SK-N-SH (cell line): Measurements from ENCODE around the gene SEC14L5. TPM values are rescaled to one million over a fixed set of nuclear protein-coding genes. Genes with fewer than 3 reads are reported as not detected.
A peak's percentile ranks its signal among the peaks of the same experiment; 100 is the strongest.
"Not testable (repeated sequence)": the region's sequence is repeated elsewhere in the genome, so short reads cannot be mapped to it uniquely, and the experiment has no call there.

Source experiments
- CTCF ChIA-PET: fragments of 300-600, 350-600 bp; formaldehyde crosslinking; extraction: SDS; loops from one replicate; lab custom pipeline; 2021; lab: Yijun Ruan, JAX
- POLR2A ChIA-PET: fragments of 350-600 bp; sonication (Branson Sonifier 250); formaldehyde crosslinking; extraction: SDS; loops from one replicate; lab custom pipeline; 2020; ENCODE audit warnings: antibody characterized with exemption, inconsistent platforms; lab: Yijun Ruan, JAX
- DNase-seq: peaks from one replicate; pipeline ENCODE4 v3.0.0; 2012
- H2AFZ ChIP-seq: fragments of 200-600 bp; sonication (generic); 2 replicates; pipeline ENCODE4 v1.8.1; 2016; ENCODE audit warnings: antibody characterized with exemption, mild to moderate bottlenecking, low read depth
- H3F3A ChIP-seq: fragments of 200-600 bp; sonication (generic); replicated peaks from 2 replicates; pipeline ENCODE3; 2016; ENCODE audit warnings: antibody characterized with exemption, mild to moderate bottlenecking; ENCODE audit not compliant: insufficient read depth
- H3K27ac ChIP-seq, 2 experiments: fragments of 200-500 bp in 1 of 2; fragments of 200-600 bp in 1 of 2; sonication (Bioruptor generic) in 1 of 2; sonication (generic), shearing (Covaris generic) in 1 of 2; 2 replicates each; pipeline versions ENCODE4 v1.5.1 to v1.6.1; 2014 to 2016; ENCODE audit warnings: low read depth in 2 of 2, inconsistent platforms in 1 of 2, low read length in 1 of 2, mild to moderate bottlenecking in 1 of 2, mixed read lengths in 1 of 2
- H3K27me3 ChIP-seq: fragments of 200-600 bp; sonication (generic), shearing (Covaris generic); 2 replicates; pipeline ENCODE4 v1.6.1; 2016; ENCODE audit warnings: mixed run types; ENCODE audit not compliant: insufficient read depth
- H3K36me3 ChIP-seq, 2 experiments: fragments of 200-500 bp in 1 of 2; fragments of 200-600 bp in 1 of 2; sonication (Bioruptor generic) in 1 of 2; sonication (generic) in 1 of 2; replicated peaks in 1 of 2; 2 replicates each; pipeline versions ENCODE3 to v1.5.1; 2014 to 2016; ENCODE audit warnings: low read length in 1 of 2, mild to moderate bottlenecking in 1 of 2; ENCODE audit not compliant: insufficient read depth in 2 of 2, control insufficient read depth in 1 of 2
- H3K4me1 ChIP-seq, 2 experiments: fragments of 200-500 bp in 1 of 2; fragments of 200-600 bp in 1 of 2; sonication (Bioruptor generic) in 1 of 2; sonication (generic), shearing (Covaris generic) in 1 of 2; 2 replicates each; pipeline versions ENCODE4 v1.5.1 to v1.6.1; 2014 to 2016; ENCODE audit warnings: low read depth in 1 of 2, low read length in 1 of 2, mixed run types in 1 of 2; ENCODE audit not compliant: insufficient read depth in 2 of 2, control insufficient read depth in 1 of 2
- H3K4me2 ChIP-seq: fragments of 200-600 bp; sonication (generic), shearing (Covaris generic); 2 replicates; pipeline ENCODE4 v1.6.1; 2017; ENCODE audit warnings: mixed run types
- H3K4me3 ChIP-seq, 2 experiments: fragments of 200-500 bp in 1 of 2; fragments of 200-600 bp in 1 of 2; sonication (Bioruptor generic) in 1 of 2; sonication (generic), shearing (Covaris generic) in 1 of 2; 2 replicates each; pipeline versions ENCODE4 v1.5.1 to v1.8.1; 2014 to 2016; ENCODE audit warnings: low read depth in 2 of 2, inconsistent platforms in 1 of 2, low read length in 1 of 2, mild to moderate bottlenecking in 1 of 2, mixed read lengths in 1 of 2, moderate library complexity in 1 of 2
- H3K79me2 ChIP-seq: fragments of 200-600 bp; sonication (generic); 2 replicates; pipeline ENCODE4 v1.8.1; 2017; ENCODE audit warnings: mild to moderate bottlenecking; ENCODE audit not compliant: insufficient read depth
- H3K9ac ChIP-seq: fragments of 200-600 bp; sonication (generic); 2 replicates; pipeline ENCODE4 v1.6.1; 2017; ENCODE audit warnings: mixed run types
- H3K9me2 ChIP-seq: fragments of 200-600 bp; sonication (generic); 2 replicates; pipeline ENCODE4 v1.6.1; 2017; ENCODE audit warnings: mixed run types
- H3K9me3 ChIP-seq: fragments of 200-600 bp; sonication (generic); 2 replicates; pipeline ENCODE4 v1.6.1; 2017; ENCODE audit warnings: mixed run types, mild to moderate bottlenecking, moderate library complexity
- H4K20me1 ChIP-seq: fragments of 200-600 bp; sonication (generic); 2 replicates; pipeline ENCODE4 v1.6.1; 2017; ENCODE audit warnings: mild to moderate bottlenecking, mixed run types; ENCODE audit not compliant: insufficient read depth
- EZH2phosphoT487 ChIP-seq: fragments of 200-600 bp; sonication (generic); IDR thresholded peaks from 2 replicates; pipeline ENCODE4 v1.6.1; 2017; ENCODE audit warnings: low read depth, mixed run types, mild to moderate bottlenecking, antibody characterized with exemption, moderate library complexity, borderline replicate concordance
- FOXJ3 ChIP-seq: sonication (generic); formaldehyde crosslinking; IDR thresholded peaks from 2 replicates; pipeline ENCODE4 v1.5.1; 2020; ENCODE audit warnings: mild to moderate bottlenecking, missing genetic modification reagents
- NFIC ChIP-seq: IDR thresholded peaks from 2 replicates; pipeline ENCODE4 v1.4.0; 2012; ENCODE audit warnings: borderline replicate concordance
- RAD21 ChIP-seq: IDR thresholded peaks from 2 replicates; pipeline ENCODE4 v1.6.1; 2012; ENCODE audit warnings: mild to moderate bottlenecking, low read length
- RFX5 ChIP-seq: IDR thresholded peaks from 2 replicates; pipeline ENCODE4 v1.6.1; 2012; ENCODE audit warnings: mild to moderate bottlenecking, improper control_type of control experiment, low read length
- RXRA ChIP-seq: IDR thresholded peaks from 2 replicates; pipeline ENCODE4 v1.4.0; 2012; ENCODE audit warnings: low read depth, mild to moderate bottlenecking, borderline replicate concordance
- WGBS: methylation state at CpG from one replicate; pipeline ENCODE4 v1.1.6; 2017; ENCODE audit warnings: low lambda C conversion rate; 5-methylcytosine and 5-hydroxymethylcytosine counted together
- polyA plus RNA-seq, 3 experiments: library from polyadenylated mRNA; depleted of rRNA; stranded (reverse); fragments of >200 nt; gene quantifications; 2 replicates each; pipeline ENCODE4 v1.2.3, GENCODE V29; 2012
- TF ChIP-seq, protein P1 (sequence below): IDR thresholded peaks from 2 replicates; pipeline ENCODE4 v1.6.1; 2012; ENCODE audit warnings: mild to moderate bottlenecking, low read depth, low read length, moderate library complexity
- TF ChIP-seq, protein P2 (sequence below): IDR thresholded peaks from 2 replicates; pipeline ENCODE4 v1.4.0; 2012; ENCODE audit warnings: low read depth, borderline replicate concordance
- TF ChIP-seq, protein P3 (sequence below): fragments of 150-350 bp; IDR thresholded peaks from 2 replicates; pipeline ENCODE4 v1.6.1; 2017; ENCODE audit warnings: antibody characterized with exemption, low read length, low read depth, borderline replicate concordance

The SEC14L5 gene
- polyA plus RNA-seq, 1 of the 3 experiments (the other 2 are of a cell fraction), result 0.08 TPM

DNA sequence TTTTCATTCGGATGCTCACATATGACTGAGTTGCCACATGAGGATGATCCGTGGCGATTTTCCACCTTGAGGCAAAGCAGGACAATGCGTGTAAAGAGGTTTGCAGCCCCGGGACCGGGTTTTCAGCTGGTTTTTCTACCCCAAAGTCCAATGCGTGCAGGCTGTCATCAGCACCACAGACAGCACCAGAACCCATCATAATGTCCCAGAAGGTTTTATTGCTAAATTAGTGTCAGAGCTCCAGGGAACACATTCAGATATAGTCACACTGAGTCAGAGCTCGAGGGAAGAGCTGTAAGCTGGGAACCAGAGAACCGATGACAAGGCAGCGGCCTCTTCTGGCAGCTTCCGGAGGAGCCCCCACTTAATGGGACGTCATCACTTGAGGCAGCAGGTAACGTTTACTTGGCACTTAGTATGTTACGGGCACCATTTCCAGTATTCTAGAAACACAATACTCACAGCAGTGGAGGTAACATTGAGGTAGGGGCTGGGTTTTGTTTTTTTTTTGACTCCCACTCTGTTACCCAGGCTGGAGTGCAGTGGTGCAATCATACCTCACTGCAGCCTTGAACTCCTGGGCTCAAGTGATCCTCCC is 84.5 kb downstream of the SEC14L5 start (continued):
- TF ChIP-seq, protein P1, sequence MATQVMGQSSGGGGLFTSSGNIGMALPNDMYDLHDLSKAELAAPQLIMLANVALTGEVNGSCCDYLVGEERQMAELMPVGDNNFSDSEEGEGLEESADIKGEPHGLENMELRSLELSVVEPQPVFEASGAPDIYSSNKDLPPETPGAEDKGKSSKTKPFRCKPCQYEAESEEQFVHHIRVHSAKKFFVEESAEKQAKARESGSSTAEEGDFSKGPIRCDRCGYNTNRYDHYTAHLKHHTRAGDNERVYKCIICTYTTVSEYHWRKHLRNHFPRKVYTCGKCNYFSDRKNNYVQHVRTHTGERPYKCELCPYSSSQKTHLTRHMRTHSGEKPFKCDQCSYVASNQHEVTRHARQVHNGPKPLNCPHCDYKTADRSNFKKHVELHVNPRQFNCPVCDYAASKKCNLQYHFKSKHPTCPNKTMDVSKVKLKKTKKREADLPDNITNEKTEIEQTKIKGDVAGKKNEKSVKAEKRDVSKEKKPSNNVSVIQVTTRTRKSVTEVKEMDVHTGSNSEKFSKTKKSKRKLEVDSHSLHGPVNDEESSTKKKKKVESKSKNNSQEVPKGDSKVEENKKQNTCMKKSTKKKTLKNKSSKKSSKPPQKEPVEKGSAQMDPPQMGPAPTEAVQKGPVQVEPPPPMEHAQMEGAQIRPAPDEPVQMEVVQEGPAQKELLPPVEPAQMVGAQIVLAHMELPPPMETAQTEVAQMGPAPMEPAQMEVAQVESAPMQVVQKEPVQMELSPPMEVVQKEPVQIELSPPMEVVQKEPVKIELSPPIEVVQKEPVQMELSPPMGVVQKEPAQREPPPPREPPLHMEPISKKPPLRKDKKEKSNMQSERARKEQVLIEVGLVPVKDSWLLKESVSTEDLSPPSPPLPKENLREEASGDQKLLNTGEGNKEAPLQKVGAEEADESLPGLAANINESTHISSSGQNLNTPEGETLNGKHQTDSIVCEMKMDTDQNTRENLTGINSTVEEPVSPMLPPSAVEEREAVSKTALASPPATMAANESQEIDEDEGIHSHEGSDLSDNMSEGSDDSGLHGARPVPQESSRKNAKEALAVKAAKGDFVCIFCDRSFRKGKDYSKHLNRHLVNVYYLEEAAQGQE, result peak; percentile 91
- TF ChIP-seq EZH2phosphoT487, result no peak

DNA sequence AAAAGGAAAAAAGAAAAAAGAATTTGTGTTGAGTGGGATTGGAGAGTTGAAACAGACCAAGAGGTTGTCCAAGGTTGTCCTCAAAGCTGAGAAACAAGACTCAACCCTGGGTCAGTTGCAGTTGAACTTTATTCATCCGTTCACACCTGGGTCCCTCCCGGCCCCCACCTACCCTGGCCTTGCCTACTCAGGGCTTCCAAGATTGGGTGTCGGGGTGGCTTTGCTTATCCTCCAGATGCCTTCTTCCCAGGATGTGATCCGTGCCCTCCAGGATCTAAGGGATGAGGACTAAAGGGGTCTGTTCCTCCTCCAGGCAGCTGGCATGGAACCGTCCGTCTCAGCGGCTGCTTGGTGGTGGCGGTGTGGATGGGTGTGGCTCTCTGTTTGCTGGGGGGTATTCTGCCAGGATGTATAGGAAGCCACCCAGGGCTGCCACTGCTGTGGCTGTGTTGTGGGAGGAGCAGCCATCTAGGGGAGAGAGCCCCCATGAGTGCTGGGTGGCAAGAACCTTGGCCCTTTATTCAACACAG is 85.9 kb downstream of the SEC14L5 start:
- H3K4me3 ChIP-seq, result no peak overlapping the region
- 44% methylated on average over 8 of the region's 8 CpGs for WGBS
- ChIA-PET CTCF (interaction anchor here (0.7 kb wide), 1 partner anchor 12 kb away, joined by 3 read pairs; no protein-coding TSS in a partner anchor), POLR2A (no interaction called here)
- TF ChIP-seq RFX5 (no peak), FOXJ3 (CRISPR knock-in tag) (no peak), RXRA (no peak), NFIC (no peak), RAD21 (no peak)
- TF ChIP-seq, protein P2, sequence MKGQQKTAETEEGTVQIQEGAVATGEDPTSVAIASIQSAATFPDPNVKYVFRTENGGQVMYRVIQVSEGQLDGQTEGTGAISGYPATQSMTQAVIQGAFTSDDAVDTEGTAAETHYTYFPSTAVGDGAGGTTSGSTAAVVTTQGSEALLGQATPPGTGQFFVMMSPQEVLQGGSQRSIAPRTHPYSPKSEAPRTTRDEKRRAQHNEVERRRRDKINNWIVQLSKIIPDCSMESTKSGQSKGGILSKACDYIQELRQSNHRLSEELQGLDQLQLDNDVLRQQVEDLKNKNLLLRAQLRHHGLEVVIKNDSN, result no peak
- TF ChIP-seq, protein P1, result no peak
- TF ChIP-seq, protein P3, sequence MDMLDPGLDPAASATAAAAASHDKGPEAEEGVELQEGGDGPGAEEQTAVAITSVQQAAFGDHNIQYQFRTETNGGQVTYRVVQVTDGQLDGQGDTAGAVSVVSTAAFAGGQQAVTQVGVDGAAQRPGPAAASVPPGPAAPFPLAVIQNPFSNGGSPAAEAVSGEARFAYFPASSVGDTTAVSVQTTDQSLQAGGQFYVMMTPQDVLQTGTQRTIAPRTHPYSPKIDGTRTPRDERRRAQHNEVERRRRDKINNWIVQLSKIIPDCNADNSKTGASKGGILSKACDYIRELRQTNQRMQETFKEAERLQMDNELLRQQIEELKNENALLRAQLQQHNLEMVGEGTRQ, result no peak
- H3K27ac ChIP-seq, result no peak overlapping the region
- no peak overlapping the region for H3K9ac ChIP-seq
- H3F3A ChIP-seq, result no peaks in the 10 kb centered on the region
- no peaks in the 10 kb centered on the region for H3K9me3 ChIP-seq
- no peaks in the 10 kb centered on the region for H3K9me2 ChIP-seq
- H3K36me3 ChIP-seq, result no peaks in the 10 kb centered on the region
- no peaks in the 10 kb centered on the region for H4K20me1 ChIP-seq
- no peak for DNase-seq
- H3K4me1 ChIP-seq, result no peaks in the 10 kb centered on the region
- peaks cover 6% of the 10 kb centered on the region; the same call in 1 of the 2 replicates for H3K27me3 ChIP-seq
- H3K79me2 ChIP-seq, result no peaks in the 10 kb centered on the region
- H2AFZ ChIP-seq, result no peak overlapping the region
- no peak overlapping the region for H3K4me2 ChIP-seq

DNA sequence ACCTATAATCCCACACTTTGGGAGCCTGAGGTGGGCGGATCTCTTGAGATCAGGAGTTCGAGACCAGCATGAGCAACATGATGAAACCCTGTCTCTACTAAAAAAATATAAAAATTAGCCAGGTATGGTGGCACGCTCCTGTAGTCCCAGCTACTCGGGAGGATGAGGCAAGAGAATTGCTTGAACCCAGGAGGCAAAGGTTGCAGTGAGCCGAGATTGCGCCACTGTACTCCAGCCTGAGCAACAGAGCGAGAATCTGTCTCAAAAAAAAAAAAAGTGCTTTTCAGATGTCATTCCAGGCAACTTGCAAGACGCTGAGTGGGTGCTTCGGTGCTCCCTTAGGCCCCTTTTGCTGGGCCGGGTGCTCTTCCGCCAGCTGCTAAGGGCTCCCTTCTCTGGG is 86.5 kb downstream of the SEC14L5 start:
- H3K79me2 ChIP-seq, H4K20me1 ChIP-seq, H3F3A ChIP-seq, POLR2A ChIA-PET, H3K4me2 ChIP-seq, H3K9me2 ChIP-seq, H3K9ac ChIP-seq, H3K27me3 ChIP-seq, H3K36me3 ChIP-seq, H3K9me3 ChIP-seq, H3K4me1 ChIP-seq, H3K4me3 ChIP-seq, DNase-seq, H3K27ac ChIP-seq, H2AFZ ChIP-seq: not testable (repeated sequence)
- CTCF ChIA-PET, result interaction anchor here (0.8 to 1.0 kb wide), 2 partner anchors 8 to 40 kb away, joined by 3 to 6 read pairs; no protein-coding TSS in a partner anchor
- WGBS, result 66% methylated on average over 11 of the region's 11 CpGs
